Endothelial cell of umbilical vein (primary cell): ENCODE data around the gene ACSS1. TPM values are rescaled to one million over a fixed set of nuclear protein-coding genes. Genes with fewer than 3 reads are reported as not detected.

Source experiments
- BruUV-seq: library from RNA; stranded (reverse); fragments of 400-500 nt; replicated peaks from 2 replicates; lab custom pipeline; 2021; lab: Mats Ljungman, UMichigan
- CTCF ChIA-PET: fragments of 300-600, 350-600 bp; sonication (Branson Sonifier 250); formaldehyde crosslinking; loops from one replicate; lab custom pipeline; 2021; ENCODE audit warnings: antibody characterized with exemption, inconsistent platforms; lab: Charles Lee
- POLR2A ChIA-PET: fragments of 300-600, 350-600 bp; sonication (Branson Sonifier 250); formaldehyde crosslinking; loops from one replicate; lab custom pipeline; 2021; ENCODE audit warnings: antibody characterized with exemption, inconsistent platforms; lab: Charles Lee
- DNase-seq: peaks from one replicate; pipeline ENCODE4 v3.0.0-alpha.2; 2011; ENCODE audit warnings: low read depth, low spot score
- FAIRE-seq: peaks from 2 replicates; lab custom pipeline; 2011; peaks lifted over from hg19 to GRCh38; lab: Jason Lieb, UNC
- H2AFZ ChIP-seq: 2 replicates; pipeline ENCODE4 v1.6.0; 2012; ENCODE audit warnings: low read depth, low read length, control low read depth, inconsistent platforms
- H3K27ac ChIP-seq: 2 replicates; pipeline ENCODE4 v1.5.1; 2011; ENCODE audit warnings: low read depth, mild to moderate bottlenecking, control low read depth, low read length, moderate library complexity; ENCODE audit not compliant: insufficient read depth
- H3K27me3 ChIP-seq, 2 experiments: 2 replicates each; pipeline versions ENCODE4 v1.6.0 to v1.6.1; 2011; ENCODE audit warnings: low read length in 2 of 2, mixed read lengths in 1 of 2; ENCODE audit not compliant: control insufficient read depth in 2 of 2, insufficient read depth in 2 of 2
- H3K36me3 ChIP-seq, 2 experiments: 2 replicates in 1 of 2; 3 replicates in 1 of 2; pipeline ENCODE4 v1.5.1; 2011; ENCODE audit warnings: low read length in 2 of 2, mild to moderate bottlenecking in 1 of 2, moderate library complexity in 1 of 2; ENCODE audit not compliant: control insufficient read depth in 2 of 2, insufficient read depth in 2 of 2; ENCODE audit errors: extremely low read depth in 1 of 2
- H3K4me1 ChIP-seq: 3 replicates; pipeline ENCODE4 v1.5.1; 2011; ENCODE audit warnings: mild to moderate bottlenecking, low read length; ENCODE audit not compliant: control insufficient read depth, insufficient read depth; ENCODE audit errors: extremely low read depth
- H3K4me2 ChIP-seq: 2 replicates; pipeline ENCODE4 v1.6.1; 2011; ENCODE audit warnings: low read length, control low read depth, mixed read lengths; ENCODE audit not compliant: insufficient read depth
- H3K4me3 ChIP-seq, 3 experiments: fragments of 200-600 bp in 1 of 3; sonication (generic), shearing (Covaris generic) in 1 of 3; replicated peaks in 1 of 3; 2 replicates each; pipeline ENCODE4 v1.5.1; 2011 to 2016; ENCODE audit warnings: control low read depth in 3 of 3, low read length in 3 of 3, mild to moderate bottlenecking in 2 of 3, inconsistent platforms in 1 of 3, low read depth in 1 of 3, moderate library complexity in 1 of 3; ENCODE audit not compliant: insufficient read depth in 1 of 3
- H3K79me2 ChIP-seq: 2 replicates; pipeline ENCODE4 v1.6.0; 2012; ENCODE audit warnings: low read length, inconsistent platforms; ENCODE audit not compliant: control insufficient read depth, insufficient read depth
- H3K9ac ChIP-seq: replicated peaks from 2 replicates; pipeline ENCODE3; 2011; ENCODE audit warnings: low read length, control low read depth; ENCODE audit not compliant: insufficient read depth; ENCODE audit errors: extremely low read depth
- H3K9me1 ChIP-seq: replicated peaks from 3 replicates; pipeline ENCODE4 v1.6.0; 2011; ENCODE audit warnings: mild to moderate bottlenecking, low read length; ENCODE audit not compliant: control insufficient read depth, insufficient read depth; ENCODE audit errors: extremely low read depth
- H3K9me3 ChIP-seq: replicated peaks from 2 replicates; pipeline ENCODE4 v1.5.1; 2012; ENCODE audit warnings: low read length, inconsistent platforms; ENCODE audit not compliant: control insufficient read depth, insufficient read depth
- H4K20me1 ChIP-seq: replicated peaks from 2 replicates; pipeline ENCODE3; 2011; ENCODE audit warnings: mild to moderate bottlenecking, low read length; ENCODE audit not compliant: control insufficient read depth, insufficient read depth; ENCODE audit errors: extremely low read depth
- CTCF ChIP-seq, 2 donors: IDR thresholded peaks; 1 replicate in 1 of 2; 2 replicates in 1 of 2; pipeline ENCODE4 v1.5.1; 2011; ENCODE audit warnings: low read length in 2 of 2, mild to moderate bottlenecking in 2 of 2, moderate library complexity in 2 of 2, control low read depth in 1 of 2, inconsistent platforms in 1 of 2, low read depth in 1 of 2; ENCODE audit not compliant: insufficient read depth in 1 of 2; ENCODE audit errors: extremely low read depth in 1 of 2
- EZH2 ChIP-seq: IDR thresholded peaks from 2 replicates; pipeline ENCODE4 v1.6.1; 2012; ENCODE audit warnings: borderline replicate concordance, low read depth, mild to moderate bottlenecking, moderate library complexity, low read length, inconsistent platforms; ENCODE audit not compliant: severe bottlenecking
- FOS ChIP-seq: IDR thresholded peaks from 2 replicates; pipeline ENCODE4 v1.6.1; 2011; ENCODE audit warnings: mild to moderate bottlenecking, low read length, moderate library complexity, borderline replicate concordance; ENCODE audit not compliant: insufficient read depth
- GATA2 ChIP-seq: IDR thresholded peaks from 2 replicates; pipeline ENCODE4 v1.7.0; 2011; ENCODE audit warnings: low read depth, mild to moderate bottlenecking, moderate library complexity, mixed read lengths, low read length; ENCODE audit not compliant: insufficient read length, insufficient read depth
- JUN ChIP-seq: IDR thresholded peaks from 2 replicates; pipeline ENCODE4 v1.6.1; 2011; ENCODE audit warnings: borderline replicate concordance, low read depth; ENCODE audit not compliant: insufficient read length, insufficient read depth
- MAX ChIP-seq: IDR thresholded peaks from 2 replicates; pipeline ENCODE4 v1.6.1; 2011; ENCODE audit not compliant: insufficient read depth, insufficient read length
- MYC ChIP-seq: IDR thresholded peaks from one replicate; pipeline ENCODE4 v1.6.1; 2011; ENCODE audit warnings: mild to moderate bottlenecking, low read depth, low read length
- POLR2A ChIP-seq: IDR thresholded peaks from 2 replicates; pipeline ENCODE4 v1.6.1; 2012; ENCODE audit warnings: low read depth, mild to moderate bottlenecking, control low read depth, low read length
- POLR2AphosphoS5 ChIP-seq: IDR thresholded peaks from 2 replicates; pipeline ENCODE4 v1.6.1; 2012; ENCODE audit warnings: low read depth, mild to moderate bottlenecking, control low read depth, low read length, moderate library complexity; ENCODE audit not compliant: insufficient read depth
- dilution Hi-C: fragments of 300-500 bp; cut with MboI; formaldehyde crosslinking; loops from one replicate; pipeline ENCODE4 v1.15.0; 2019; ENCODE audit warnings: low sequenced_read_pairs; ENCODE audit not compliant: extremely low pct_ligation_motif_present
- intact Hi-C: fragments of 100-400 bp; cut with micrococcal nuclease; formaldehyde crosslinking; loops from one replicate; pipeline ENCODE4 v1.10.0; 2022
- polyA plus RNA-seq, 4 experiments: library from polyadenylated mRNA; depleted of rRNA in 3 of 4; stranded (reverse) in 3 of 4; unstranded in 1 of 4; fragments of >200 nt; gene quantifications; 2 replicates each; pipeline versions ENCODE4 v1.2.1 to v1.2.3, GENCODE V29; 2011 to 2012; ENCODE audit warnings: missing spikeins in 1 of 4
- total RNA-seq: library from RNA; stranded (reverse); gene quantifications from 2 replicates; pipeline ENCODE4 v1.2.3, GENCODE V29; 2021

The ACSS1 gene
- total and polyA plus RNA-seq, 2 donors (not counting 3 experiments of a cell fraction or from before 2014, with no cell fraction given), result 6.2 to 17.9 TPM

- dilution Hi-C loops, result no loop called here
- CTCF ChIA-PET, result interaction anchor here (0.6 kb wide), 1 partner anchor 254 kb away, joined by 5 read pairs; no protein-coding TSS in a partner anchor
- H4K20me1 ChIP-seq, result no peaks in the 10 kb centered on the region
- no peak overlapping the region for H3K4me2 ChIP-seq
- intact Hi-C loops, result no loop called here
- no peaks in the 10 kb centered on the region for H3K4me1 ChIP-seq
- no peaks in the 10 kb centered on the region for H3K9me1 ChIP-seq
- no peaks in the 10 kb centered on the region for H3K9me3 ChIP-seq
- H3K79me2 ChIP-seq, result no peaks in the 10 kb centered on the region
- no peak overlapping the region for H2AFZ ChIP-seq
- TF ChIP-seq POLR2A (no peak), MAX (no peak), CTCF (IDR thresholded peaks at IDR 0.05; ENCODE audit: extremely low read depth in 1 of 2, insufficient read depth in 1 of 2, low read depth in 1 of 2, low read length in 2 of 2) (no peak), EZH2 (no peak), POLR2AphosphoS5 (no peak), JUN (no peak), MYC (no peak), GATA2 (no peak), FOS (no peak)
- no peak overlapping the region for H3K4me3 ChIP-seq
- no peaks in the 10 kb centered on the region for H3K36me3 ChIP-seq
- H3K9ac ChIP-seq, result no peak overlapping the region
- H3K27ac ChIP-seq, result no peak overlapping the region
- FAIRE-seq (no peak), DNase-seq (no peak)
- H3K27me3 ChIP-seq, result peaks cover 35 to 37% of the 10 kb centered on the region in 2 experiments
- POLR2A ChIA-PET, result no interaction called here
- BruUV-seq, result no TSS peak
Measured at GRCh38 chr20:25087186-25087929, 29.4 kb upstream of the ACSS1 start.
